DMS153 treated with DMSO at 0.1 percent for 48 hours (cell line): Measurements from ENCODE around the gene CDK9.

ENCODE experiments used
- DNase-seq: peaks from one replicate; lab custom pipeline; 2025; ENCODE audit not compliant: unreplicated experiment; lab: John Stamatoyannopoulos, UW

CDK9 gene

GRCh38 chr9:127761491-127761956, 24.3 kb upstream of the CDK9 start:
- no peak for DNase-seq

DNA sequence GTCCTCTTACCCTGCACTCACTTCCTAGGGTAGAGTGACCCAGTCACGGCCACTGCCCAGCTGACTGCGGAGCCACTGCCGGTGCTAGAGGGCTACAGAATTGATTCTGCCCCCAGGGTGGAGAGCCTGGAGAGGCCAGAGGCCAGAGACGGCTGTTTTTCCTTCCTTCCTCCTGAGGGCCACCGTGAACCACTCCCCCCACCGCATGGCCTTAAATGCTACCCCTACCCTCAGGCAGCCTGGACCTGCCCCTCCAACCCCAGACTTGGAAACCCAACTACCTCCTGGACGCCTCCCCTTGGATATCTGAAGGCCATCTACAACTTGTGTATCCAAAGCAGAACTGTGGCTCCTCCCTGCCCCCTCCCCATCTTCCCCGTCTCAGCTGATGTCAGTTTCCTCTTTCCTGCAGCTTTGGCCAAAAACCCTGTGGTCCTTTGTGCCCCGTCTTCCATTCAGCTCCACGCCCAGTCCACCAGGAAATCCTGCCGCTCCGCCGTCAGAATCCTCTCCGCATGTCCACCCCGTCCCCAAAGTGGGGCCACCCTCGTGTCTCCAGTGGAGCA, 23.6 kb upstream of the CDK9 start:
- DNase-seq = no peak

DNA sequence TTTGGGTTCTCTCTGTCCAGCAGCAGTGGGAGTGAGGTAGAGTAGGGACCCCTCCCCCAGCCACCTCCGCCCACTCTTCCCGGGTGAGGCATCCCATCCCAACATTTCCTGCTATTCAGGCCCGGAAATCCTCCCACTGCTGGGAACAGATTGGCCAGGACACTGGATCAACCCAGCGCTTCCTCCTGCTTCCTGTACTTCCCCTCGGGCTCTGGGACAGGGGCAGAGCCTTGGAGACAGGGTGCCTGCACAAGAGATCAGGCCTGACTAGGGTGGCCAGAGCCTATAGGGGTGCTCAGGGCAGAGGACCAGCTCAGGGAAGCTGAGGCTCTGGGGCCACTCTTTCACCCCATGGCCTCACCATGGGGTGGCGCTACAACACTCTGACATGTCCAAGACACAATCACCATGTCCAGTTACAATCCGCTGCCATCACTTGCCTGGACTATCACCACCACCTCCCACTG, 21.9 kb upstream of the CDK9 start:
- DNase-seq = no peak

DNA sequence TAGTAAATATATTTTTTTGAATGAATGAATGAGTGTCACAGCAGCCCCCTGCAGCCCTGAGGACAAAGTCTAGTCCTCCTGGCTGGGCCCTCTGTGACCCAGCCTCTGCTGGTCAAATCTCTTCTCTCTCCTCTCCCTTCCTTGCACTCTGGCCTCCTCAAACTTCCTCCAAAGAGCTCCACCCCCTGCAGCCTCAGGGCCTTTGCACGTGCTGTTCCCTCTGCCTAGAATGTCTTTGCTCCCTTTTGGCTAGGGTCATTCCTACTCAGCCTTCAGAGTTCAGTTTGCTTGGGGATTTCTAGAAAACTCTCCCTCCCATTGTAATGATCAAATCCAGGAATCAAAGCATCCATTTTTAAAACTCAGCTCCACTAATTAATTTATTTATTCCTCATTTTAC, 20.4 kb upstream of the CDK9 start:
- no peak for DNase-seq

- DNase-seq = no peak
Observed at GRCh38 chr9:127767410-127767809, 18.4 kb upstream of the CDK9 start.

DNA sequence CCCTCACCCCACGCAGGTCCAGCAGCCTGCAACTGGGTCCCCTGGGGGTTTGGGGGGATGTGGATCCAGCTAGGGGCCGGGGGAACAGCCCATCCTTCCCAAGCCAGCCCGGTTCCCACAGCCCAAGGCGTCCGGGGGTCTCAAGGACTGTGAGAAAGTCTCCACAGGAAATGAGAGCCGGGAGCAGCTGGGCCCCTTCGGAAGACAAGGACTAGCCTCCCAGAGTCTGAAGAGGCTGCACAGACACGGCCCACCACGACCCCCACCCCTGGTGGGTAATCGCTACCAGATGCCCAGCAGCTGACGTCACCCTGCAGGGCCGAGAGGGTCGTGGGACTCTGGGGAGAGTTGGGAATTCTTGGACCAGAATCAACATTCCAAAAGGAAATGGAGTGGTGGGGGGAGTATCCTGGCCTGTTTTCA, 17.9 kb upstream of the CDK9 start:
- no peak for DNase-seq

GRCh38 chr9:127768698-127769097, 17.1 kb upstream of the CDK9 start:
- DNase-seq = no peak

- DNase-seq = no peak
Observed at GRCh38 chr9:127769101-127769500, 16.7 kb upstream of the CDK9 start.

DNA sequence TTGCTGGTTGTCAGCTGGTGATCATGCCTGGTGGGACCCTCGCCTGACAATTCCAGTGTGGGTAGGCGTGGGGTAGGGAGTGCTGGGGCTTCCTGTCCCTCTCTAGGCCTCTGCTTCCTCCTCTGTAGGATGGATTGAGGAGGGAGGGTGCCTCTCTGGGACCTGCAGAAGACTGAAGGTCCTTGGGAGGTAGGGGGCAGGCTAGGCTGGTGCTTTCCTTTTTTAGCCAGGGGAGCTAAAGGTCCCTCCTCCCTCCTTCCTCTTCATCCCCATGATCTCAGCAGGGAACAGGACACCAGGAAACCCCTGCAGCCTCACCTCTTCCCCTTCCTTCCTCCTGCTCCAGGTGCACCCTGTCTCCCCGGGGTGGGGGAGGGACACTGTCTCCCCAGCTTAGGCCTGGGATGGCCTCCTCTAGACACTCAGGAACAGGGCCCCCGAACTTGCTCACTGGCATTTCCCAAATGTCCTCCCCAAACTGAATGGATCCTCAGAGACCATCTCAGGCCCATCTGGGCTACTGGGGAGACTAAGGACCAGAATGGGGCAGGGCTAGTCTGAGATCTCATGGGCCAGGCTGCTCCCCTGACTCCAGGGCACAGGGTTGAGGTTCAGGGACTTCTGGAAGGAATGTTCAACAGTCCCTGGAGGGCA, 15.8 kb upstream of the CDK9 start:
- DNase-seq = no peak

GRCh38 chr9:127770583-127770904, 15.3 kb upstream of the CDK9 start:
- DNase-seq = no peak

GRCh38 chr9:127770905-127771569, 14.8 kb upstream of the CDK9 start:
- peak; percentile 93 for DNase-seq

DNA sequence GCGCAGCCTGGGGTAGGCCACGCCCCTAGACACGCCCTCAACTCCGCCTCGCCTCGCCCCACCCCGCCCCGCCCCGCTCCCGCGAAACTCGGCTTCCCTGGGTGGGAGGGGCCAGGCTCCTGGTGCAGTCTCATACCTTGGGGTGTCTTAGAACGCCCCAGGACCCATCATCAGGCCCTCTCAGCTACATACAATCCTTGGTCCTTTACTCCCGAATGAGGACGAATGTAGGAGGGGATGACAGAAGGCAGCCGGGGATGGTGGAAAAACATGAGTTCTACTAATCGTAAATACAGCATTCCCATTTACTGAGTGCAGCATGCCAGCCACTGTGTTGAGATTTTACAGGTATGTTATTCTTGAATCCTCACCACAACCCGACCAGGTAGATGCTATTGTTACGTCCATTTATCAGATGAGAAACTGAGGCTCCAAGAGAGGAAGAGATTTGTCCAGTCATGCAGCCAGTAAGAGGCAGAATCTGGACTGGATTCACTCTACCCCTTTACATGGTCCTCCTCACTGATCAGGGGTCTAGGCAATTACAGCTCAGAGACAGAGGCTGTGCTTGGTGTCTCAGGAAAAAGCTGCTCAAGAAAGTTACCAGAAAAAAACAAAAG, 14.2 kb upstream of the CDK9 start:
- DNase-seq = no peak

DNA sequence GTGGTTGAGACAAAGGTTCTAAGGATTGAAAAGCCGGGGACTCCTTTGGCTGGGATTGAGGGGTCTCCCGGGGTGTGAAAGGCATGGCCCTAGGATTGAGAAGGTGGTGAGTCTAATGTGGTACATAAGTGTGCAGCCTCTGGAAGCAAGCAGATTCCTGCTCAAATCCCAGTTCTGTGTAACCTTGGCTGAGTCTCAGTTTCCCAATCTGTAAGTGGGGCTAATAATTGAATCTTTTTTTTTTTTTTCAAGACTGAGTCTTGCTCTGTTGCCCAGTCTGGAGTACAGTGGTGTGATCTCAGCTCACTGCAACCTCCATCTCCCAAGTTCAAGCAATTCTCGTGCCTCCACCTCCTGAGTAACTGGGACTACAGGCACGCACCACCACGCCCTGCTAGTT, 13.2 kb upstream of the CDK9 start:
- DNase-seq = no peak

- DNase-seq = no peak
Observed at GRCh38 chr9:127773272-127773671, 12.6 kb upstream of the CDK9 start.

GRCh38 chr9:127773981-127774380, 11.9 kb upstream of the CDK9 start:
- DNase-seq = no peak

- no peak for DNase-seq
Observed at GRCh38 chr9:127776195-127776923, 9.5 kb upstream of the CDK9 start.

GRCh38 chr9:127776924-127777289, 8.9 kb upstream of the CDK9 start:
- no peak for DNase-seq

DNA sequence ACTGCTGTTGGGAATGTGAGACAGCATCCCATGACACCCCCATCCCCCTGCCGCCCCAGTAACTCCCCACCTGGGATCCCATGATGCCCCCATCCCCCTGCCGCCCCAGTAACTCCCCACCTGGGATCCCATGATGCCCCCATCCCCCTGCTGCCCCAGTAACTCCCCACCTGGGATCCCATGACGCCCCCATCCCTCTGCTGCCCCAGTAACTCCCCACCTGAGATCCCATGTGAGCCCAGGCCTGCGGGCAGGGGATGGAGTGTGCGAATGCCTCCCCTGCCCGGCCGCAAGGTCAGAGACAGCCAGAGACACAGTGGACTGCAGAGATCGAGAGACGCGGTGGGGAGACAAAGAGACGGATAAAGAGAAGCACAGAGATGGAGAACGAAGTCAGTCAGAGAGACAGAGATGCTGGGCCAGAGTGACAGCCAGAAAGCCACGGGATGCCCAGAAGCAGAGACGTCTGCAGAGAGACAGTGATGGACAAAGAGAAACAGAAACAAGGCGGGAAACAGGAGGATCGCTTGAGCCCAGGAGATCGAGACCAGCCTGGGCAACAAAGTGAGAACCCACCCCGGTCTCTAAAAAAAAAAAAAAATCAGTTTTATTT, 8.4 kb upstream of the CDK9 start:
- DNase-seq = no peak

- DNase-seq = no peak
Observed at GRCh38 chr9:127778280-127779135, 7.3 kb upstream of the CDK9 start, which contains the start of gene SH2D3C. Gene SH2D3C, minus strand, starts transcription at chr9:127778666. Its CDS starts 39 bp downstream, at chr9:127778627.
